Osteoblast (primary cell): ENCODE results near the gene ROBO2. TPM values are rescaled to one million over a fixed set of nuclear protein-coding genes. Genes with fewer than 3 reads are reported as not detected.

Experiments used
- DNase-seq: peaks from one replicate; pipeline ENCODE4 v3.0.0; 2011; ENCODE audit warnings: low spot score, mixed read lengths; ENCODE audit not compliant: insufficient read length; ENCODE audit errors: missing footprints
- H2AFZ ChIP-seq: 2 replicates; pipeline ENCODE4 v1.6.0; 2011; ENCODE audit warnings: mild to moderate bottlenecking, low read length
- H3K27ac ChIP-seq: 2 replicates; pipeline ENCODE4 v1.5.1; 2011; ENCODE audit warnings: mild to moderate bottlenecking, low read depth, low read length, moderate library complexity
- H3K27me3 ChIP-seq: 2 replicates; pipeline ENCODE4 v1.6.0; 2012; ENCODE audit warnings: mild to moderate bottlenecking, control low read depth, inconsistent platforms, low read length, moderate library complexity; ENCODE audit not compliant: insufficient read depth
- H3K36me3 ChIP-seq: 2 replicates; pipeline ENCODE4 v1.5.1; 2011; ENCODE audit warnings: mild to moderate bottlenecking, low read length, control low read depth, moderate library complexity; ENCODE audit not compliant: insufficient read depth
- H3K4me1 ChIP-seq: 2 replicates; pipeline ENCODE4 v1.5.1; 2011; ENCODE audit warnings: mild to moderate bottlenecking, low read length, control low read depth, moderate library complexity; ENCODE audit not compliant: insufficient read depth
- H3K4me2 ChIP-seq: 2 replicates; pipeline ENCODE4 v1.6.0; 2011; ENCODE audit warnings: mild to moderate bottlenecking, low read length; ENCODE audit not compliant: insufficient read depth
- H3K4me3 ChIP-seq: fragments of 200-600 bp; sonication (generic); 3 replicates; pipeline ENCODE4 v1.5.1; 2012; ENCODE audit warnings: mild to moderate bottlenecking, low read length, inconsistent platforms; ENCODE audit not compliant: insufficient read depth
- H3K79me2 ChIP-seq: 2 replicates; pipeline ENCODE4 v1.6.0; 2012; ENCODE audit warnings: mild to moderate bottlenecking, low read length, control low read depth, inconsistent platforms; ENCODE audit not compliant: insufficient read depth
- H3K9me3 ChIP-seq: 2 replicates; pipeline ENCODE4 v1.5.1; 2011; ENCODE audit warnings: low read depth, low read length, control low read depth
- H4K20me1 ChIP-seq: 2 replicates; pipeline ENCODE4 v1.6.0; 2012; ENCODE audit warnings: mild to moderate bottlenecking, low read length, control low read depth; ENCODE audit not compliant: insufficient read depth
- total RNA-seq: library from RNA; depleted of rRNA; stranded (reverse); fragments of >200 nt; gene quantifications from 2 replicates; pipeline ENCODE4 v1.2.3, GENCODE V29; 2012
- TF ChIP-seq, protein P1 (sequence below): IDR thresholded peaks from 2 replicates; pipeline ENCODE4 v1.5.1; 2011; ENCODE audit warnings: mild to moderate bottlenecking, low read depth, low read length, moderate library complexity; ENCODE audit errors: extremely low read depth

The ROBO2 gene
- total RNA-seq, 1 donor = 0.36 TPM

DNA sequence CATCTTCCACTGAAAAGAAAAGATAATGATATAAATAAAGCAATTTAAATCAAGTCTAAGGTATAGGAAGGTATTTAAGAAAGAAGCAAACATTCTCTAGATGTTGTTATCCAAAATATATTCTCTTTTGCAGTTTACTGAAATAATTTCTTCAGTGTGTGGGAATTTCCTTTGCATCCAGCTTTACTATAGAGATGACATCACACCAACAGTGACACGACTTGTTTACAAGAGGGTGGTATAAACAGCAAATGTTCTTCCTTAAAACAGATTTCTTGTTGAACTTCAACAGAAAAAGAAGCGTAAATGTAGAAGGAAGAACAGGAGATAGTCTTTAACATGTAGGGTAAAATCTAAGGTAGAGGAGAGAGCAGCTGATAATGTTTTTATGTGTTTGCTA is 202.5 kb downstream of the ROBO2 start:
- peaks cover 3% of the 10 kb centered on the region for H3K9me3 ChIP-seq
- H3K27ac ChIP-seq = no peak overlapping the region
- H2AFZ ChIP-seq = no peak overlapping the region
- TF ChIP-seq, protein P1, sequence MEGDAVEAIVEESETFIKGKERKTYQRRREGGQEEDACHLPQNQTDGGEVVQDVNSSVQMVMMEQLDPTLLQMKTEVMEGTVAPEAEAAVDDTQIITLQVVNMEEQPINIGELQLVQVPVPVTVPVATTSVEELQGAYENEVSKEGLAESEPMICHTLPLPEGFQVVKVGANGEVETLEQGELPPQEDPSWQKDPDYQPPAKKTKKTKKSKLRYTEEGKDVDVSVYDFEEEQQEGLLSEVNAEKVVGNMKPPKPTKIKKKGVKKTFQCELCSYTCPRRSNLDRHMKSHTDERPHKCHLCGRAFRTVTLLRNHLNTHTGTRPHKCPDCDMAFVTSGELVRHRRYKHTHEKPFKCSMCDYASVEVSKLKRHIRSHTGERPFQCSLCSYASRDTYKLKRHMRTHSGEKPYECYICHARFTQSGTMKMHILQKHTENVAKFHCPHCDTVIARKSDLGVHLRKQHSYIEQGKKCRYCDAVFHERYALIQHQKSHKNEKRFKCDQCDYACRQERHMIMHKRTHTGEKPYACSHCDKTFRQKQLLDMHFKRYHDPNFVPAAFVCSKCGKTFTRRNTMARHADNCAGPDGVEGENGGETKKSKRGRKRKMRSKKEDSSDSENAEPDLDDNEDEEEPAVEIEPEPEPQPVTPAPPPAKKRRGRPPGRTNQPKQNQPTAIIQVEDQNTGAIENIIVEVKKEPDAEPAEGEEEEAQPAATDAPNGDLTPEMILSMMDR = no peak
- no peaks in the 10 kb centered on the region for H3K36me3 ChIP-seq
- H4K20me1 ChIP-seq = no peaks in the 10 kb centered on the region
- no peaks in the 10 kb centered on the region for H3K27me3 ChIP-seq
- H3K4me3 ChIP-seq = no peak overlapping the region
- no peak for DNase-seq
- no peaks in the 10 kb centered on the region for H3K79me2 ChIP-seq
- H3K4me1 ChIP-seq = no peaks in the 10 kb centered on the region
- no peak overlapping the region for H3K4me2 ChIP-seq

DNA sequence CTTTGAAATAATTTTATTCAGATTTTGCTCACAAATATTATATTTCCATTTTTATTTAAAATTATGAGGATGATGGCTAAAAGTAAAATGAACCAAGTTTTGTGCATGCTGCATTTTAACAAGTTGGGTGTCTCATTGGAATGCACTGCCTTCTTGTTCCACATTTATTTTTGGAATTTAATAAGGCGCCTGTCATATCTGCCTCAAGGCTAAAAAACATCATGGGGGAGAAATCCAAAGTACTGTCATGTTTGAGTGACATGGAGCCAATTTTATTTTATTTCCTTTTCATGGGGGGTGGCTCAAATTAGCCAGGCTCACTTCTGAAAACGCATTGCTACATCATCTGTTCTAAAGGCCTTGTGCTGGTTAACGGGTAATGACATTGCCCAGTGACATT is 205.1 kb downstream of the ROBO2 start:
- Histone ChIP-seq H3K4me3 (no peak overlapping the region), H3K27ac (no peak overlapping the region), H3K9me3 (no peaks in the 10 kb centered on the region), H3K4me1 (no peaks in the 10 kb centered on the region), H4K20me1 (no peaks in the 10 kb centered on the region), H2AFZ (no peak overlapping the region), H3K36me3 (no peaks in the 10 kb centered on the region), H3K79me2 (no peaks in the 10 kb centered on the region), H3K4me2 (no peak overlapping the region), H3K27me3 (no peaks in the 10 kb centered on the region)
- no peak for DNase-seq
- TF ChIP-seq, protein P1 = no peak

DNA sequence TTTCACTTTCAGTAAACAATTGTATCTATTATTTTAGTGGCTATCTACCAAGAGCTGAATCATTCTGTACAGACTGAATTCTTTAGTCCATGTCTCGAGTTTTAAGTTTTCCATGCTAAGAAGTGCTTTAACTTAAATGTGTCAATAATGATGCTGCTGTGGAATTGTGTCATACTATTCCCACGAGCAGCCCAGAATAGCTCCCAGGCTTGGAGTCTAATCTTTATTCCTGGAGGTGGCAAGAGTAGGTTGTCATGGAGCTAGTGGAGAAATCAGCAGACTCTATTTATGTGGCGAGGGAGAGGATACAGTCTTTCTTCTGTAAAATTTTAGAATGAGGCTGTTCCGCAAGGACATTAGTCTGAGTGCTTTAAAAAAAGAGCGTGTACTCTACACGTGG is 207.2 kb downstream of the ROBO2 start:
- Histone ChIP-seq H3K79me2 (no peaks in the 10 kb centered on the region), H3K27ac (no peak overlapping the region), H2AFZ (no peak overlapping the region), H3K9me3 (no peaks in the 10 kb centered on the region), H3K4me1 (no peaks in the 10 kb centered on the region), H3K36me3 (no peaks in the 10 kb centered on the region), H3K4me2 (no peak overlapping the region), H4K20me1 (no peaks in the 10 kb centered on the region), H3K4me3 (no peak overlapping the region), H3K27me3 (no peaks in the 10 kb centered on the region)
- TF ChIP-seq, protein P1 = no peak
- no peak for DNase-seq

DNA sequence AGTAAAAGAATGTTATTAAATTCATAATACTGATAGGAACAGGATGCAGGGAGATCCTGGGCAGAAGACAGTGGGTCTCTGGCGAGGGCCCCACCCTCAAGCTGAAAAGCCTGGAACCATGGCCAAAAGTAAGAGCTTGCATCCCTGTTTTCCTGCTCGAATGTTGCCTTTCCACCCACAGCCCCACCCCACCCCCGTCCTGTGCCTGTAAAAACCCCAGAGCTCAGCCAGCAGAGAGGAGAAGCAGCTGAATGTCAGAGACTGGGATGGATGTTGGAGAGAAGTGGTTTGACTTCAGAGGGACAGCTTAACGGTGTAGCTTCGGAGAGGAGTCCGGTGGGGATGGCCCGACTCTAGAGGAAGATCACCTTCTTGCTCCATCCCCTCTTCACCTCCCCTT is 207.9 kb downstream of the ROBO2 start:
- no peak overlapping the region for H3K27ac ChIP-seq
- no peak overlapping the region for H3K4me2 ChIP-seq
- no peaks in the 10 kb centered on the region for H3K36me3 ChIP-seq
- H3K27me3 ChIP-seq = no peaks in the 10 kb centered on the region
- H3K4me3 ChIP-seq = no peak overlapping the region
- no peaks in the 10 kb centered on the region for H3K79me2 ChIP-seq
- no peaks in the 10 kb centered on the region for H3K4me1 ChIP-seq
- no peak for DNase-seq
- no peaks in the 10 kb centered on the region for H4K20me1 ChIP-seq
- TF ChIP-seq, protein P1 = no peak
- no peak overlapping the region for H2AFZ ChIP-seq
- no peaks in the 10 kb centered on the region for H3K9me3 ChIP-seq
